ENCODE results near the gene TEX2.

TEX2 gene

GRCh38 chr17:64203630-64204029, 59.4 kb downstream of the TEX2 start:
- no peak for DNase-seq (ENCODE audit: low read depth)
- TF ChIP-seq, protein P1, sequence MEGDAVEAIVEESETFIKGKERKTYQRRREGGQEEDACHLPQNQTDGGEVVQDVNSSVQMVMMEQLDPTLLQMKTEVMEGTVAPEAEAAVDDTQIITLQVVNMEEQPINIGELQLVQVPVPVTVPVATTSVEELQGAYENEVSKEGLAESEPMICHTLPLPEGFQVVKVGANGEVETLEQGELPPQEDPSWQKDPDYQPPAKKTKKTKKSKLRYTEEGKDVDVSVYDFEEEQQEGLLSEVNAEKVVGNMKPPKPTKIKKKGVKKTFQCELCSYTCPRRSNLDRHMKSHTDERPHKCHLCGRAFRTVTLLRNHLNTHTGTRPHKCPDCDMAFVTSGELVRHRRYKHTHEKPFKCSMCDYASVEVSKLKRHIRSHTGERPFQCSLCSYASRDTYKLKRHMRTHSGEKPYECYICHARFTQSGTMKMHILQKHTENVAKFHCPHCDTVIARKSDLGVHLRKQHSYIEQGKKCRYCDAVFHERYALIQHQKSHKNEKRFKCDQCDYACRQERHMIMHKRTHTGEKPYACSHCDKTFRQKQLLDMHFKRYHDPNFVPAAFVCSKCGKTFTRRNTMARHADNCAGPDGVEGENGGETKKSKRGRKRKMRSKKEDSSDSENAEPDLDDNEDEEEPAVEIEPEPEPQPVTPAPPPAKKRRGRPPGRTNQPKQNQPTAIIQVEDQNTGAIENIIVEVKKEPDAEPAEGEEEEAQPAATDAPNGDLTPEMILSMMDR (IDR thresholded peaks at IDR 0.05; ENCODE audit: low read length, missing control alignments): no peak
- no peak overlapping the region for H3K4me3 ChIP-seq (replicated peaks; ENCODE audit: low read depth, low read length)

DNA sequence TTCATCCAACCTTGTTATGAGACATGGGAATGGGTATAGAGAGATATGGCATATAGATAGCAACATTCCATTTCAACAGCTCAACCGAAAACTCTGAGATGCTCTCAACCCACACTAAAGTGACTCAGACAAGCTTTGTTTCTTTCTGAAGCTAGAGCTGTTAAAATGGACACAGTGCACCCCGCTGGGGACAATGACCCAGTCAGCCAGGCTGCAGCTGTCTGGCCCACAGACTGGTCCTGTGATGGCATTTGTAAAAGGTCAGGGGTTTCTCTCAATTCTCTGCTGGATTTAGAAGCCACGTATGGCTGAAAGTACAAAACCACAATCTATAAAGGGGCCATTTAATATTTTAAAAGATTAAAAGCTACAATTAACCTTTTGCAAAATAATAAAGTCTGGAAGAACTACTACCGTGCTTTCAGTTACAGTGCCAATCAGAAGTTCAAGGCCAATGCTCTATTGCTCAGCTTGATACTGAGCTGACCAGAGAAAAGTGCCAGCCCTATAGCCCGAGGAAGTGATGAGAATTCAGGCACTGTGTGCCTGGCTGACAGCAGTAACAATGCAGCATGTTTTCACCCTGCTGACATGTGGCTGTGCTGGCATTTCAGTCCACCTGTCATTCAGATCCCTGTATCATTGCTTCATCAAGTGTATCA, 60.2 kb downstream of the TEX2 start:
- TF ChIP-seq, protein P1 (IDR thresholded peaks at IDR 0.05; ENCODE audit: low read length, missing control alignments): no peak
- DNase-seq (ENCODE audit: low read depth): peak; percentile 56
- no peak overlapping the region for H3K4me3 ChIP-seq (replicated peaks; ENCODE audit: low read depth, low read length)

DNA sequence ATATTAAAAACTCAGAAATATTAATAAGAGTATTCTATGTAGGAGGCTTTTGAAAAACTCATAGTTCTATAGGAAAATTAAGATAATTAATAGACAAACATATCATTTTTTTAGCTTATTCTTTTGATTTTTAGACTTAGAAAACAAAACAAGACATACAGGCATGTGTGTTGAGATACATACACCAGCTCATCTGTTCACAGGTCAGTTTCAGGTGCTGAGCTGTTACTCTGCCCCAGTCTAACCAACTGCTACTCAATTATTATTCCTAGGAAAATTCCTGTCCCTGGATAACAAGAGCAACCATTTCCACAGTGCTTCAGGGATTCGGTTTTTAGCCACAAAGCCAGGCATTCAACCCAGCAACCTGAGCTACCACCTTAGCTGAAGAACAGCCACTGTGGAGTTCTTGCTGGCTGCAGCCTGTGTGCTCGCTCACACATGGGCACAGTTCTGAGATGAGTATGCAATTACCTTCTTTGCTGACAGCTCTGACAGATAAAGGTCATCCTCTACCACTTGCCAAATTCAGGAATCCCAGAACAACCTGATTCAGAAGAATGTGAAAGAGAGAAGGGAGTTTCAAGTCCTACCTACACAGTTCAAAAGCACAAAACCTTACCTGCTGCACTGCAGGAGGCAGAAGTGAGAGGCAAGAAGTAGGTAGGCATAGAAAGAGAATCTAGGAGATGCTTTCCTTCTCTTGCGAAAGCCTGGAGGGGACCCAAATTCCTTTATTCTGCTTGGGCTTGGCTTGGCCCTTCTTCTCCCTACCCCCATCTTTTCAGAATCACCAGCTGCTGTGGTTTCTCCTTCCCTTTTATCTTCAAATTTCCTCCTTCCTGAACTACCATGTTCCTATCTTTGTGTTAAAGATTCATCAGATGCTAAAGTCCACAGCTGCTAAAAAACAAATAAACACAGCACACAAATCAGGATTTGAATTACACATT, 62.7 kb downstream of the TEX2 start:
- no peak overlapping the region for H3K4me3 ChIP-seq (replicated peaks; ENCODE audit: low read depth, low read length)
- DNase-seq (ENCODE audit: low read depth): peak; percentile 47

DNA sequence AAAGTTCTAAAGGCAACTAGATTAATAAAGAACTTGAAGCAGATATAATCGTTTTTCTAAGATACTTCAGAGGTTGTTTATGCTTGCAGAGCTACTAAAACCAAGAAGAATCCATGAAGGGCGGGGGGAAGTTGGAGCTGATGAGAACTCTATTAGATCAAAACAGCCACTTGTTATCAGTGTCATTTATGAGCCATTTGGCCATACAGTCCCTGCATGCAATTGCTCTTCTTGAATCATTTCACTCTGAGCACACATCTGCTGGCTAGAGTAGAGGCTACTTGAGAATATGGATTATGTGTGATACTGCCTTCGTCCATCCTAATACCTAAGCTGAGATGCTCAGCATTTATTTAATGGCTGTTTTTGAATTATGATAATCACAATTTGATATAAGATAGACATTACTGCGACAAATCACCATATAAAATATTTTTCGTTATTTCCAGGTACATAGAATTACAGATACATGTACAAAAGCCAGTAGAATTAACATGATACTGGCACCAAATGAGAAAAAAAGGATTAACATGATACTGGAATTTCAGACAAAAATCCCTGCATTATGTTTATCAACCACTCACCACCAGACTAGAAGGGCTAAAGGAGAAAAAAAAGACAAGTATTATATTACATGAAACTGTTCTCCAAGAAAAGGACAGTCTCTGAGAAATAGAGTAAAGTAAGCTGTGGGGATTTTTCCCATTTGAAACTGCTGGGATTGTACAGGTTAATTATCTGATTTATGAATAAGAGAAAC, 64.5 kb downstream of the TEX2 start:
- TF ChIP-seq, protein P1 (IDR thresholded peaks at IDR 0.05; ENCODE audit: low read length, missing control alignments): no peak
- no peak for DNase-seq (ENCODE audit: low read depth)
- no peak overlapping the region for H3K4me3 ChIP-seq (replicated peaks; ENCODE audit: low read depth, low read length)

More for the DNA sequence above, 62.7 kb downstream of the TEX2 start:
- TF ChIP-seq, protein P1 (IDR thresholded peaks at IDR 0.05; ENCODE audit: low read length, missing control alignments): no peak

DNA sequence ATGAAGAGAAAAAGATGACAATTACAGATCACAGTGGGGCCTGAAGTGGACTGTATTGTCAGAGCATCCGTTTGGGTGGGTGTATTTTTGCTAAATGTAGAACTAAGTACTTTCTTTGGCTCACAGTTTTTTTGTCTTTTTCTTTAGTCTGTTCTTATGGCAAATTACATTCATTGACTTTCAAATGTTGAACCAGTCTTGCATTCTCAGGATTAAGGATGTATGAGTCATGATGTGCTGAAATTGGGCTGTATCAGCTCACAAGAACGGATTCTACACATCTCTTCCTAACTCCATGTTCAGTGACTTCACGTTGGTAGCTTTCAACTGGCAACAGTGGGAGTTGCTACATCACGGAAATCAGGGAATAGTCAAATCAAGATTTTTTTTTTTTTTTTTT, 66.5 kb downstream of the TEX2 start:
- TF ChIP-seq, protein P1 (IDR thresholded peaks at IDR 0.05; ENCODE audit: low read length, missing control alignments): no peak
- H3K4me3 ChIP-seq (replicated peaks; ENCODE audit: low read depth, low read length): no peak overlapping the region
- DNase-seq (ENCODE audit: low read depth): peak; percentile 93

DNA sequence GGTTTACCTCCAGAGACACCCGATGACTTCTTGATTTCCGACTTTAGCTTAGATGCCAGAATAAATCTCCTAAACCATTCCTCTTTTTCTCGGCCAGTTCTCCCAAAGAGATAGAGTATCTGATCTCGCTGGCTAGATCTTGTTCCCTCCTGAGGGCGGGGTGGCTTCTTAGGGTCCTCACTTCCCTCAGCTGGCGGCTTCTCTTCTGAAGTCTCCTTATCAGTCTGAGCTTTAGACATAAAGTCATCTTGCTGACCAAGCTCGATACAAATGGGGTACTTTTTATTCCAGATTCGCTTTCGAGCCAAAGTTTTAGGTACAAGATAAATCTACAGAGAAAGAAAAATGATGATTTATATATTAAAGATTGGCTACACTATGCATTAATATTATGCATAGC, 69.5 kb downstream of the TEX2 start:
- TF ChIP-seq, protein P1 (IDR thresholded peaks at IDR 0.05; ENCODE audit: low read length, missing control alignments): no peak
- H3K4me3 ChIP-seq (replicated peaks; ENCODE audit: low read depth, low read length): no peak overlapping the region
- DNase-seq (ENCODE audit: low read depth): no peak
